Fibroblast of pulmonary artery (primary cell): ENCODE results near the gene NUDT16L1.

Experiments used
- DNase-seq: peaks from one replicate; pipeline ENCODE4 v3.0.0-alpha.2; 2010; ENCODE audit warnings: low read depth
- H3K4me3 ChIP-seq: replicated peaks from 2 replicates; pipeline ENCODE4 v1.5.1; 2011; ENCODE audit warnings: low read depth, mild to moderate bottlenecking, control low read depth, low read length, moderate library complexity
- TF ChIP-seq, protein P1 (sequence below): IDR thresholded peaks from 2 replicates; pipeline ENCODE4 v1.5.1; 2011; ENCODE audit warnings: mild to moderate bottlenecking, control low read depth, low read length, inconsistent platforms; ENCODE audit errors: missing control alignments

The NUDT16L1 gene

DNA sequence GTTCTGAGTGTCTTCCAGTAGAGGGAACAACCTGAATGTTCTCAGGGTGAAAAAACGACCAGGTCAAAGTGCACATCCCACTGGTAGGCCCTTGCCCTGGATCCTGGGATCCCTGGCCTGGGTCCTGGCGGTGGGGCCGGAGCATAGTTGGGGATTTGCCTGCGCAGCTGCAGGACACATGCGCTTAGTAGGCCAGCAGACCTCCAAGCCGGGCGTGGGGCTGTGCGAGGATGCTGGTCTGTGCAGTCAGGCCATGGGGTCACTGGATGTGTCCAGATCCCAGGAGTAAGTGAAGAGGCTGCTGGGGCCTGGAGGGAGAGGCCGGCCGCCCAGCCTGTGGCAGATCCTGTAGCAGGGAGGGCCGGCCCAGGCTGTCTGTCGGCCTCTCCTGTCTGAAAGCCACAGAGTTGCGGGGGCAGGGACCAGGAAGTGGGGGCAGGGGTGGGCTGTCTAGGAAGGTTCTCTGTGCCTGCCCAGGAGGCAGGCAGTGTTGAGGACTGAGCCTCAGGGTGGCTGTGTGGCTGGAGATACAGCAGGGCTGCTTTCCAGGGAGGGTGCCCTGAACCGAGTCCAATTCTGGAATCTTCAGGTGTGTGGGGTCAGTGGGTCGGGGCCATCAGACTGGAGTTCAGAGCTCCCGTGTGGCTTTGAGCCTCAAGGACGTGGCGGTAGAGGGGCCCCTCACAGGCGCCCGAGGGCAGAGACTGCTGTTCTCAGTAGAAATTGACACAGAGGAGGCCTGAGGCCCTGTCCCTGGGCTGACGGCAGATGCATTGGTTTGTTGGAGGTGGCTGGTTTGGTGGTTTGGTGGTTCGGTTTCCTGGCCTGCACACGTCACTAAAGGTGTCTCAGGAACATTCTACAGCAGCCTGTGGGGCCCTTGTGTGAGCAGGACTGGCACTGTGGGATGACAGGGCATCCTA, 17.2 kb upstream of the NUDT16L1 start:
- TF ChIP-seq, protein P1, sequence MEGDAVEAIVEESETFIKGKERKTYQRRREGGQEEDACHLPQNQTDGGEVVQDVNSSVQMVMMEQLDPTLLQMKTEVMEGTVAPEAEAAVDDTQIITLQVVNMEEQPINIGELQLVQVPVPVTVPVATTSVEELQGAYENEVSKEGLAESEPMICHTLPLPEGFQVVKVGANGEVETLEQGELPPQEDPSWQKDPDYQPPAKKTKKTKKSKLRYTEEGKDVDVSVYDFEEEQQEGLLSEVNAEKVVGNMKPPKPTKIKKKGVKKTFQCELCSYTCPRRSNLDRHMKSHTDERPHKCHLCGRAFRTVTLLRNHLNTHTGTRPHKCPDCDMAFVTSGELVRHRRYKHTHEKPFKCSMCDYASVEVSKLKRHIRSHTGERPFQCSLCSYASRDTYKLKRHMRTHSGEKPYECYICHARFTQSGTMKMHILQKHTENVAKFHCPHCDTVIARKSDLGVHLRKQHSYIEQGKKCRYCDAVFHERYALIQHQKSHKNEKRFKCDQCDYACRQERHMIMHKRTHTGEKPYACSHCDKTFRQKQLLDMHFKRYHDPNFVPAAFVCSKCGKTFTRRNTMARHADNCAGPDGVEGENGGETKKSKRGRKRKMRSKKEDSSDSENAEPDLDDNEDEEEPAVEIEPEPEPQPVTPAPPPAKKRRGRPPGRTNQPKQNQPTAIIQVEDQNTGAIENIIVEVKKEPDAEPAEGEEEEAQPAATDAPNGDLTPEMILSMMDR, result no peak
- DNase-seq, result no peak
- no peak overlapping the region for H3K4me3 ChIP-seq

DNA sequence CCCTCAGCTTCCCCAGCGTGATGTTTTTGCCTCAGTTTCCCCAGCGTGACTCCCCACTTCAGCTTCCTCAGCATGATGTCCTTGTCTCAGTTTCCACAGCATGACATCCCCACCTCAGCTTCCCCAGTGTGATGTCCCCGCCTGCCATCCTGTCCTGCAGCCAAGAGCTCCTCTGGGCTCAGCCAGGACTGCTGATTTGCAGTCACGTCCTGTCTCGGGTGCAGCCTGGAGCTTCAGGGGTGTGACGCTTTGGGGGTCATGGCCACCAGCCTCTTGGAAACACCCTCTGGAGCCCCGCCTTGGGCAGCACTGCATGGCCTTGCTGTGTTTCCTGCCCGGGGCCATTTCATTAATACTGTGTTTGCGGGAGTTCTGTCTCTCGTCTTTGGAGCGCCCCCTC, 16.5 kb upstream of the NUDT16L1 start:
- no peak for DNase-seq
- H3K4me3 ChIP-seq, result no peak overlapping the region
- TF ChIP-seq, protein P1, result no peak

DNA sequence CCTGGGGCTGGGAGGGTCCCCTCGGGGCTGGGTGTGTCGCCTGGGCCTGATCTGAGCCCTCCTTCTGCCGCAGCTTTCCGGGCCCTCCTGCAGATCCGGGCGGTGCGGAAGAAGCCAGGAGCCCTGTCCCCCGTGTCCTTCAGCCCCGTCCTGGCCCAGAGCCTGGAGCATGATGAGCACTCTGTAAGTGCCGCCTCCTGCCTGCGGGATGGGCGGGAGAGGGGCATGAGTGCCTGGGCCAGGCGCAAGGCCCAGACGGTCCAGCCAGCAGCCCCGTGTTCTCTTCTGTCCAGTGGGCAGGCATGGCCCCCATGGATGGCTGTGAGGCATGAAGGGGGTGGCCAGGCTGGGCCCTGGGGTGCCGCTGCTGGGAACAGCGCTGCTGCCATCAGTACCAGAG, 16.0 kb upstream of the NUDT16L1 start:
- no peak for DNase-seq
- H3K4me3 ChIP-seq, result no peak overlapping the region
- TF ChIP-seq, protein P1, result no peak

DNA sequence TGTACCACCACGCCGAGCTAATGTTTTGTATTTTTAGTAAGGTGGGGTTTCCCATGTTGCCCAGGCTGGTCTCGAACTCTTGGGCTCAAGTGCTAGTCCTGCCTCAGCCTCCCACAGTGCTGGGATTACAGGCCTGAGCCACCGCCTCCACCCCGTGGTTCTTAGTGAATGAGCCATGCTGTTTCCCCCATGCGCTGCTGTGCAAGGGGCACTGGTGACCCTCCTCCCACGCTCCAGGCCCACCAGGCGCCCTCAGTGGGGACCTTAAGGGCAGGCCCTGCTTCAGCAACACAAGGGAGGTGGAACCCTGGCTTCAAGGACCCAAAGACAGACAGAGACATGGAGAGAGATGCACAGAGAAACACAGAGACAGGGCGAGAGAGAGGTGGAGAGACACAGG, 15.4 kb upstream of the NUDT16L1 start:
- no peak for DNase-seq
- TF ChIP-seq, protein P1, result no peak
- no peak overlapping the region for H3K4me3 ChIP-seq

DNA sequence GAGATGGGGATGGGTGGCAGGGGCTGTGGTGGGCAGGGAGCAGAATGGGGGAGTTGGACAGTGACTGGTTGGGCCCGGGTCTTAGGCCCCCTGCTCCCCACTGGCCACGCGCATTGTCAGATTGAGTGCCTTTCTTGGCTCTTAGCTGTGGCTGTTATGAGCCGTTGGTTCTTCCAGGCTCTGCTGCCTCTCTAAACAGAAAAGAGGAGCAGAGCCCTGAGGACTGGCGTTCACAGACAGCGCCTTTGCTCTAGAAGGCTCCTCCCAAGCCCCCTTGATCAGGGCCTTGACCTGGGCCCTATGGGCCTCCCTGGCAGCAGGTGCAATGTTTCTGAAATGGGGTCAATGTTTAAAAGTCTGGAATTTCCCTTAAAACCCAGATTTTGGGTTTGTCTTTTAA, 14.8 kb upstream of the NUDT16L1 start:
- H3K4me3 ChIP-seq, result no peak overlapping the region
- no peak for DNase-seq
- TF ChIP-seq, protein P1, result no peak

DNA sequence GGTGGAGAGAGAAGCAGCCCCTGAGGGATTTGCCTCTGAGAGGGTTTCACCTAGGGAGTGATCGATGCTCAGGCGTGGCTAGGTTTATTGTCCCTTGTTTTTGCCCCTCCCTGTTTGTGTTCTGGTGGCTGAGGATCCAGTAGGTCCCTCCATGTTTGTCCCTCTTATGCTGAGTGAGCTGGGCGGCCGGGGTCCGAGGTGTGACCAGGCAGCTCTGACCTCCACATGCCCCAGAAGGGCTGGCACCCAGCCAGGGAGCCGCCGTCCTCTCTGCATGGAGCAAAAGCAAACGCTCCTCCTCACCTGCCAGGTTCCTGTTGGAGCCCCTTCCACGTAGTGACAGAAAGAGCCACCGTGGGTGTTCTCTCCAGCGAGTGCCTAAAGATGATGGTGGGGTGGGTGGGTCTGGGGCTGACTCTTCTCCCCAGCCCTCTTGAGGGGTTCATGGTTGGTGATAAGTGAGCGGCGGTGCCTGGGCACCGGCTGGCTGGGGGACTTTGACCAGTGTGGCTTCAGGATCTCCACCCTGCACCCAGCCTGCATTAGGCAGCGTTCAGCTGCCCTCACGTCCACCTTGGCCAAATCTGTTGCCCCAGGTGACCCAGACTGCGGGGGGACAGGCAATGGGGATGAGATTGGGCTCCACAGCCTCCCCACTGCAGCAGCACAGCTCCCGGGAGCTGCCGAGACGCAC, 14.1 kb upstream of the NUDT16L1 start:
- TF ChIP-seq, protein P1, result no peak
- DNase-seq, result no peak
- H3K4me3 ChIP-seq, result no peak overlapping the region
